ENCODE measurements around the gene SASH1.
"Not testable (repeated sequence)": the region's sequence is repeated elsewhere in the genome, so short reads cannot be mapped to it uniquely, and the experiment has no call there.

The SASH1 gene

DNA sequence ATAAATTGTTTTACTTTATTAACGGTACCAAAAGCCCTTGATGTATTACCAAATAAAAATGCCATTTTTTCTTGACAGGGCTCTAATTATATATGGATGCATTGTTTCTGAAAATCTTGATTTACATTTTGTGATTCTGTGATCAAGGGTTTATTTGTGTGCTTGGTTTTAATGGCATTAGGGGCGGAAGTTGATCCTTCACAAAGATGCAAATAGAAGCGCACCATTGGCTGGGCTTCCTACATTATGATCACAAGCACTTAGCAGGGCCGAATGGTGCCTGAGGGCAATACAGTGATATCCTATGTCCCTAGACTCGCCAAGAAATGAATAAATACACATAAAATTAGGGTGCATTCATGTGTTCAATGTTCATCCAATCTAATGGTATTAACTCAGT lies 231.3 kb downstream of the SASH1 start:
- H3K4me3 ChIP-seq (ENCODE audit: low read depth in 1 of 5, low read length in 5 of 5) = no peak overlapping the region
- no peak overlapping the region for H3K27ac ChIP-seq (ENCODE audit: low read depth, low read length)
- no peaks in the 10 kb centered on the region for H3K4me1 ChIP-seq (ENCODE audit: control insufficient read depth in 5 of 5, insufficient read depth in 5 of 5, low read length in 5 of 5)
- H3K27me3 ChIP-seq (ENCODE audit: control insufficient read depth in 5 of 5, insufficient read depth in 4 of 5, low read length in 5 of 5) = peaks cover 0 to 8% (median 0%) of the 10 kb centered on the region in 5 donors
- H3K9me3 ChIP-seq (ENCODE audit: control insufficient read depth in 5 of 5, low read length in 5 of 5) = no peaks in the 10 kb centered on the region
- no peaks in the 10 kb centered on the region for H3K36me3 ChIP-seq (ENCODE audit: control insufficient read depth in 5 of 5, insufficient read depth in 5 of 5, low read length in 5 of 5)
- H3K9ac ChIP-seq (ENCODE audit: low read length in 5 of 5) = no peak overlapping the region

DNA sequence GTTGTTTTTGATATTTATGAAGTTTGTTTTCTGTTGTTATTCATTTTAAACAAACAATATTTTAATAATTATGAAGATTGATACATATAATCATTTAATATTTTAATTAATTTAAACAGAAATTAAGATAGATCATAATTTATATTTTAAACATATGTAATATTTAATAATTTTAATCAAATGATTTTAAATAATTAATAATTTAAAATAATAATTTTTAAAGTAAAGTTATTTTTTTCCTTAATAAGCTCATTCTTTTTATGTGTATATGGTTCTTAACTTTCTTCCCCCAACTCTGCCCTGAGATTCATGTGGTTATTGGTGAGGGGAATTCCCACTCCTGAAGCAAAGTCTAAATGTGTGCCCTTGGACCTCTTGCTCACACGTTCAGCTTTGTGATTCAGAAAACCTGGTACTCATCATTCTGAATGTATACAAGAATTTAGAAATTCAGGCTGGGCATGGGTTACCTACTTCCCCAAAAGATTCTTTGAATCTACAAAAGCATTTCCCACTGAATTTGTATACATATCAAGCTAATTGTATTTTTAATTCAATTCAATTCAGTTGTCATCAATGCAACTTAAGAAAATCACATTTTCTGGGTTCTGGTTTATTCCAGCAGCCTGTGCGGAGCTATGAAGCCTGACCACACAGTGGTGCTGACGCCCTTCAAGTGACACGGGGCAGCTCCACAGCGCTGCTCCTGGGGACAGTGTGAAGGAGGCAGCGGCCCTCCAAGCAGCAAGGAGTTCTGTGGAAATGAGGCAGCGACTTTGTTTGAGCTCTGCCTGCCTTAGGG lies 235.2 kb downstream of the SASH1 start:
- Histone ChIP-seq H3K27ac (ENCODE audit: low read depth, low read length) (no peak overlapping the region), H3K4me3 (ENCODE audit: low read depth in 1 of 5, low read length in 5 of 5) (no peak overlapping the region), H3K36me3 (ENCODE audit: control insufficient read depth in 5 of 5, insufficient read depth in 5 of 5, low read length in 5 of 5) (no peaks in the 10 kb centered on the region), H3K9me3 (ENCODE audit: control insufficient read depth in 5 of 5, low read length in 5 of 5) (no peaks in the 10 kb centered on the region), H3K9ac (ENCODE audit: low read length in 5 of 5) (no peak overlapping the region), H3K27me3 (ENCODE audit: control insufficient read depth in 5 of 5, insufficient read depth in 4 of 5, low read length in 5 of 5) (no peaks in the 10 kb centered on the region), H3K4me1 (ENCODE audit: control insufficient read depth in 5 of 5, insufficient read depth in 5 of 5, low read length in 5 of 5) (peaks cover 0 to 4% (median 0%) of the 10 kb centered on the region in 5 donors)

DNA sequence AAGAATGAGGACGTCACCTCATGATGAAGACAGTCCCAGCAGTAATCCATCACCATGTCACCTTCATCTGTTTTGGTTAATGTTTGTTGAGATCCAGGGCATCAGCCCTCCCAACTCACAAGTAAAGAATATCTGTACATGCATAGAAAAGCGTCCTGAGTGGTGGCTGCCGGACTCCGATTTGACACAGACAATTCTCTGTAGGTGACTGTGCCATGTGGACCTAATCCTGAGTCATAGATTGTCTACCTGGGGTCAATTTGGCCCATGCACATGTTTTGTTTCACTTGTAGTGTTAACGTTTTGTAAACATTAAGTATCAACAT lies 235.8 kb downstream of the SASH1 start:
- no peaks in the 10 kb centered on the region for H3K27me3 ChIP-seq (ENCODE audit: control insufficient read depth in 5 of 5, insufficient read depth in 4 of 5, low read length in 5 of 5)
- no peak overlapping the region for H3K4me3 ChIP-seq (ENCODE audit: low read depth in 1 of 5, low read length in 5 of 5)
- no peaks in the 10 kb centered on the region for H3K9me3 ChIP-seq (ENCODE audit: control insufficient read depth in 5 of 5, low read length in 5 of 5)
- H3K9ac ChIP-seq (ENCODE audit: low read length in 5 of 5) = no peak overlapping the region
- H3K36me3 ChIP-seq (ENCODE audit: control insufficient read depth in 5 of 5, insufficient read depth in 5 of 5, low read length in 5 of 5) = no peaks in the 10 kb centered on the region
- no peak overlapping the region for H3K27ac ChIP-seq (ENCODE audit: low read depth, low read length)
- peaks cover 0 to 4% (median 0%) of the 10 kb centered on the region in 5 donors for H3K4me1 ChIP-seq (ENCODE audit: control insufficient read depth in 5 of 5, insufficient read depth in 5 of 5, low read length in 5 of 5)

DNA sequence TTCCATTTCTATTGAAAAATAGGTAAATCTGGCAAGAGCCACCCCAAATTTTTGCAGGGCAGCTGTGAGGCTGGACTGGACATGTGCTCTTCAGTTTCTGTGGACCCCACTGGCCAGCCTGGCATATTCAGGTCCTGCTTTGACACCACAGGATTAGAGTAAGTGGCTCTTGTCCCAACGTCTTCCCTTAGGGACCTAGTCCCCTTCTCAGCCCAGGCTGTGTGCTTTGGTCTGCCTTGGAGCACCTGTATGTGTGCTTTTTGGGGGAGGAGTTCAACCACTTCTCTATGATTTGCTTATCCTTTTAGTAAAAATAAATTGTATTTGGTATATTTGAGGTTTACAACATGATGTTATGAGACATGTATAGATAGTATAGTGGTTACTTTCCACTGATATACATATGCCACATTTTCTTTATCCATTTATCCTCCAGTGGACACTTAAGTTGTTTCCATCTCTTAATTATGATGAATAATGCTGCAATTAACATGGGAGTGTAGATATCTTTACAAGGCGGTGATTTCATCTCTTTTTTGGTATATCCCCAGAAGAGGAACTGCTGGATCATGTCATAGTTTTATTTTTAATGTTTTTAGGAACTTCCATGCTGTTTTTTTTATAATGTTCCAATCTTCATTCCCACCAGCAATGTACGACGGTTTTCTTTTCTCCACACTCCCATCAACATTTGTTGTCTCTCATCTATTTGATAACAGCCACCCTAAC lies 236.4 kb downstream of the SASH1 start:
- H3K27ac ChIP-seq (ENCODE audit: low read depth, low read length) = no peak overlapping the region

DNA sequence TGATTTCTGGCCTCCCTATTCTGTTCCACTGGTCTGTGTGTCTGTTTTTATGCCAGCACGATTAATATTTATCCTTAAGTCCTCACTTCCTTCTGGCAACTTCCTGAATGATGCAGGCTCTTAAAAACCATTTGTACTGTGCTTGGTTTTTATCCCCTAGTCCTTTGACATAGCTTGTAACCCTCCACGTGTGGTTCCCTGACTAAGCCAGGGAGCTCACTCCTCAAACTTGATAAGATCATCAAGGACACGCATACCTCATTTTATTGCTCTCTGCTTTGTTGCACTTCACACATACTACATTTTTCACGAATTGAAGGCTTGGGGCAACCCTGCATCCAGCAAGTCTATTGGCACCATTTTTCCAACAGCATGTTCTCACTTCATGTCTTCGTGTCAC lies 237.8 kb downstream of the SASH1 start:
- Histone ChIP-seq H3K9ac (ENCODE audit: low read length in 5 of 5) (no peak overlapping the region), H3K4me1 (ENCODE audit: control insufficient read depth in 5 of 5, insufficient read depth in 5 of 5, low read length in 5 of 5) (peaks cover 0 to 4% (median 0%) of the 10 kb centered on the region in 5 donors), H3K9me3 (ENCODE audit: control insufficient read depth in 5 of 5, low read length in 5 of 5) (peaks cover 0 to 6% (median 0%) of the 10 kb centered on the region in 5 donors), H3K27me3 (ENCODE audit: control insufficient read depth in 5 of 5, insufficient read depth in 4 of 5, low read length in 5 of 5) (no peaks in the 10 kb centered on the region), H3K27ac (ENCODE audit: low read depth, low read length) (no peak overlapping the region), H3K4me3 (ENCODE audit: low read depth in 1 of 5, low read length in 5 of 5) (no peak overlapping the region), H3K36me3 (ENCODE audit: control insufficient read depth in 5 of 5, insufficient read depth in 5 of 5, low read length in 5 of 5) (no peaks in the 10 kb centered on the region)

More for the DNA sequence above, 236.4 kb downstream of the SASH1 start:
- H3K27me3 ChIP-seq (ENCODE audit: control insufficient read depth in 5 of 5, insufficient read depth in 4 of 5, low read length in 5 of 5) = no peaks in the 10 kb centered on the region
- H3K9me3 ChIP-seq (ENCODE audit: control insufficient read depth in 5 of 5, low read length in 5 of 5) = no peaks in the 10 kb centered on the region
- H3K9ac ChIP-seq (ENCODE audit: low read length in 5 of 5) = no peak overlapping the region
- H3K36me3 ChIP-seq (ENCODE audit: control insufficient read depth in 5 of 5, insufficient read depth in 5 of 5, low read length in 5 of 5) = no peaks in the 10 kb centered on the region
- H3K4me1 ChIP-seq (ENCODE audit: control insufficient read depth in 5 of 5, insufficient read depth in 5 of 5, low read length in 5 of 5) = peaks cover 0 to 4% (median 0%) of the 10 kb centered on the region in 5 donors
- no peak overlapping the region for H3K4me3 ChIP-seq (ENCODE audit: low read depth in 1 of 5, low read length in 5 of 5)

DNA sequence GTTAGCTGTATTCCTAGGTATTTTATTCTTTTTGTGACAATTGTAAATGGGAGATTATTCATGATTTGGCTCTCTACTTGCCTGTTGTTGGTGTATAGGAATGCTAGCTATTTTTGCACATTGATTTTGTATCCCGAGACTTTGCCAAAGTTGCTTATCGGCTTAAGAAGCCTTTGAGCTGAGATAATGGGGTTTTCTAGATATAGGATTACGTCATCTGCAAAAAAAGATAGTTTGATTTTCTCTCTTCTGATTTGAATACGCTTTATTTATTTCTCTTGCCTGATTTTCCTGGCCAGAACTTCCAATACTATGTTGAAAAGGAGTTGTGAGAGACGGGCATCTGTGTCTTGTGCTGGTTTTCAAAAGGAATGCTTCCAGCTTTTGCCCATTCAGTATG lies 241.0 kb downstream of the SASH1 start:
- Histone ChIP-seq H3K4me1 (ENCODE audit: control insufficient read depth in 5 of 5, insufficient read depth in 5 of 5, low read length in 5 of 5) (peaks cover 0 to 4% (median 0%) of the 10 kb centered on the region in 5 donors), H3K9me3 (ENCODE audit: control insufficient read depth in 5 of 5, low read length in 5 of 5) (peaks cover 0 to 11% (median 0%) of the 10 kb centered on the region in 5 donors), H3K4me3 (ENCODE audit: low read depth in 1 of 5, low read length in 5 of 5) (no peak overlapping the region)

DNA sequence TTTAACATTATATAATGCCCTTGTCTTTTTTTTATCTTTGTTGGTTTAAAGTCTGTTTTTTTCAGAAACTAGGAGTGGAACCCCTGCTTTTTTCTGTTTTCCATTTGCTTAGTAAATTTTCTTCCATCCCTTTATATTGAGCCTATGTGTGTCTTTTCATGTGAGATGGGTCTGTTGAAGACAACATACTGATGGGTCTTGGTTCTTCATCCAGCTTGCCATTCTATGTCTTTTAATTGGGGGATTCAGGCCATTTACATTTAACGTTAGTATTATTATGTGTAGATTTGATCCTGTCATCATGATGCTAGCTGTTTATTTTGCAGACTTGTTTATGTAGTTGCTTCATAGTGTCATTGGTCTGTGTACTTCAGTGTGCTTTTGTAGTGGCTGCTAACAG lies 243.0 kb downstream of the SASH1 start:
- not testable (repeated sequence) for H3K27me3 ChIP-seq (ENCODE audit: control insufficient read depth in 5 of 5, insufficient read depth in 4 of 5, low read length in 5 of 5); H3K4me3 ChIP-seq (ENCODE audit: low read depth in 1 of 5, low read length in 5 of 5); H3K4me1 ChIP-seq (ENCODE audit: control insufficient read depth in 5 of 5, insufficient read depth in 5 of 5, low read length in 5 of 5); H3K27ac ChIP-seq (ENCODE audit: low read depth, low read length); H3K9ac ChIP-seq (ENCODE audit: low read length in 5 of 5); H3K36me3 ChIP-seq (ENCODE audit: control insufficient read depth in 5 of 5, insufficient read depth in 5 of 5, low read length in 5 of 5)
- peaks cover 0 to 11% (median 2%) of the 10 kb centered on the region in 5 donors for H3K9me3 ChIP-seq (ENCODE audit: control insufficient read depth in 5 of 5, low read length in 5 of 5)

More for the DNA sequence above, 241.0 kb downstream of the SASH1 start:
- no peak overlapping the region for H3K27ac ChIP-seq (ENCODE audit: low read depth, low read length)
- H3K36me3 ChIP-seq (ENCODE audit: control insufficient read depth in 5 of 5, insufficient read depth in 5 of 5, low read length in 5 of 5) = no peaks in the 10 kb centered on the region
- H3K9ac ChIP-seq (ENCODE audit: low read length in 5 of 5) = no peak overlapping the region
- H3K27me3 ChIP-seq (ENCODE audit: control insufficient read depth in 5 of 5, insufficient read depth in 4 of 5, low read length in 5 of 5) = no peaks in the 10 kb centered on the region

DNA sequence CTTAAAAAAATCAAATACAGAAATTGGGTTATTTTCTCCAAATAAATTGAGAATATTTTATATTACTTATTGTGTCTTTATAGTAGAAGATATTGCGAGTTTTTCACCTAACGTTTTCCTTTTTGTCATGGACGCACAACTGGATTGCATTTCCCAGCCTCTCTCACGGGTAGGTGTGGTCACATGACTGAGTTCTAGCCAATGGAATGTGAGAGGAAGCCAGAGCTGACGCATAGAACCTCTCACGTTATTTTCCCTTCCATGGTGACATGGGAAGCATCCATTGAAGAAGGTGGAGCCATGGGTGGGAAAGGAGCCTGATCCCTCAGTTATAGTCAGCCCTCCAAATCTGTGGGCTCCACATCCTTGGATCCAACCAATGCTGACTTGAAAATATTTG lies 248.2 kb downstream of the SASH1 start:
- peaks cover 0 to 2% (median 0%) of the 10 kb centered on the region in 5 donors for H3K9me3 ChIP-seq (ENCODE audit: control insufficient read depth in 5 of 5, low read length in 5 of 5)
- H3K27ac ChIP-seq (ENCODE audit: low read depth, low read length) = no peak overlapping the region
- no peak overlapping the region for H3K9ac ChIP-seq (ENCODE audit: low read length in 5 of 5)
- H3K4me3 ChIP-seq (ENCODE audit: low read depth in 1 of 5, low read length in 5 of 5) = no peak overlapping the region
- peaks cover 4 to 18% (median 12%) of the 10 kb centered on the region in 5 donors for H3K4me1 ChIP-seq (ENCODE audit: control insufficient read depth in 5 of 5, insufficient read depth in 5 of 5, low read length in 5 of 5)
- no peaks in the 10 kb centered on the region for H3K36me3 ChIP-seq (ENCODE audit: control insufficient read depth in 5 of 5, insufficient read depth in 5 of 5, low read length in 5 of 5)
- peaks cover 0 to 4% (median 0%) of the 10 kb centered on the region in 5 donors for H3K27me3 ChIP-seq (ENCODE audit: control insufficient read depth in 5 of 5, insufficient read depth in 4 of 5, low read length in 5 of 5)

DNA sequence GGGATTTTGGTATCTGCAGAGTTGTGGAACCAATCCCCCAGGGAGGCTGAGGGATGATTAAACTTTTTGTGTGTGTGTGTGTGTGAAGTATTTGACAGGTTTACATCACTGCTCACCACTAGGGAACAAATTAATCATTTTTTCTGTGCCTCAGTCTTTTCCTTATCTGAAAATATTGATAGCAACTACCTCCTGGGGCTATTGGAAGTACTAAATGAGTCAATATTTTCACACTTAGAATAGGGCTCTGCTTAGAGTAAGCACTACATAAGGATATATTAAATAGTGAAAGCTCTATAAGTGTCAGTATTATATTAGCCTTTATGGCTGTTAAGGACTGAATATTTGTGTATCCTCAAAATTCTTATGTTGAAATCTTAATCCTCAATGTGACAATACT lies 249.0 kb downstream of the SASH1 start:
- H3K4me1 ChIP-seq (ENCODE audit: control insufficient read depth in 5 of 5, insufficient read depth in 5 of 5, low read length in 5 of 5) = peaks cover 4 to 18% (median 13%) of the 10 kb centered on the region in 5 donors
- peaks cover 0 to 2% (median 0%) of the 10 kb centered on the region in 5 donors for H3K9me3 ChIP-seq (ENCODE audit: control insufficient read depth in 5 of 5, low read length in 5 of 5)
- no peak overlapping the region for H3K9ac ChIP-seq (ENCODE audit: low read length in 5 of 5)
- H3K4me3 ChIP-seq (ENCODE audit: low read depth in 1 of 5, low read length in 5 of 5) = no peak overlapping the region
- H3K27ac ChIP-seq (ENCODE audit: low read depth, low read length) = no peak overlapping the region
- H3K27me3 ChIP-seq (ENCODE audit: control insufficient read depth in 5 of 5, insufficient read depth in 4 of 5, low read length in 5 of 5) = peaks cover 0 to 4% (median 0%) of the 10 kb centered on the region in 5 donors
- H3K36me3 ChIP-seq (ENCODE audit: control insufficient read depth in 5 of 5, insufficient read depth in 5 of 5, low read length in 5 of 5) = no peaks in the 10 kb centered on the region

DNA sequence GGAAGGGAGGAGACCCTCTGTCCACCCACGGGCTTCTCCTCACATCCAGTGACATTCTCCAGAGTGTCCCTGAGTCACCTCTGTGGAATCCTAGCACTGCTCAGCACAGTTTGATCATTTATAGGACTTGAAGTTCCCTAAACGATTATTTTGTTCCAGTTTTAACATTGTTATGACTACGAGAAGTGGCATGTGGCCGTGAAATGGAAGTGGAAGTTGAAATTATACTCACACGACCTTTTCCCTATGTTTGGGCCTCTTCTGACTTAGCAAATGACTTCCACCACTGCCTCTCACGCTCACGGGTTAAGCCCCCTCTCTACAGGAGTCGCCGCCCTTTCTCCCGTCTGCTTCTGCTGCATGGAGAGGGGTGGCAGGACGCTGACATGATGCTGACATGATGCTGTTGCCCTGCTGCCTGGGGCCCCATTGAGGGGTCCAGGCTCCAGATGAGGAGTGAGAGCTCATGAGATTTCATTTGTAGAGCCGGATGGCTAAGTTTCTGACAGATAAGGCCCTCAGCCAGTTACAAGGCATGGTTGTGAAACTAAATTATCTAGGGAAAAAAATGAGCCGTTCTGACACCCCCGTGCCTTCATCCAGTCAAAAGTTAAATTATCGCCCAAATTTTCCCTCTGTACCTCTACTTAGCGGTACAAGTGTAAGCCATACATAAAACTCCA lies 250.6 kb downstream of the SASH1 start:
- Histone ChIP-seq H3K9me3 (ENCODE audit: control insufficient read depth in 5 of 5, low read length in 5 of 5) (peaks cover 0 to 2% (median 0%) of the 10 kb centered on the region in 5 donors), H3K4me3 (ENCODE audit: low read depth in 1 of 5, low read length in 5 of 5) (peak overlapping the region in 1 of 5 donors; percentile 13), H3K27me3 (ENCODE audit: control insufficient read depth in 5 of 5, insufficient read depth in 4 of 5, low read length in 5 of 5) (peaks cover 0 to 11% (median 0%) of the 10 kb centered on the region in 5 donors), H3K4me1 (ENCODE audit: control insufficient read depth in 5 of 5, insufficient read depth in 5 of 5, low read length in 5 of 5) (peaks cover 4 to 18% (median 13%) of the 10 kb centered on the region in 5 donors), H3K27ac (ENCODE audit: low read depth, low read length) (peak overlapping the region; percentile 38), H3K9ac (ENCODE audit: low read length in 5 of 5) (no peak overlapping the region), H3K36me3 (ENCODE audit: control insufficient read depth in 5 of 5, insufficient read depth in 5 of 5, low read length in 5 of 5) (no peaks in the 10 kb centered on the region)
